PC-3 (cell line): ENCODE data around the gene PDIK1L. TPM values are rescaled to one million over a fixed set of nuclear protein-coding genes. Genes with fewer than 3 reads are reported as not detected.

ENCODE experiments used
- ATAC-seq: fragments of 200-7000 bp; cut with Tn5 transposase; 2 replicates; pipeline ENCODE4 v1.9.1; 2020; ENCODE audit warnings: mild to moderate bottlenecking, moderate library complexity
- BruUV-seq: library from RNA; stranded (reverse); fragments of 400-500 nt; replicated peaks from 2 replicates; lab custom pipeline; 2021; lab: Mats Ljungman, UMichigan
- CTCF ChIA-PET: fragments of 300-600 bp; sonication (Branson Sonifier 250); formaldehyde crosslinking; loops from one replicate; lab custom pipeline; 2022; ENCODE audit warnings: antibody characterized with exemption; lab: Charles Lee
- POLR2A ChIA-PET: fragments of 300-600 bp; sonication (Branson Sonifier 250); formaldehyde crosslinking; loops from one replicate; lab custom pipeline; 2022; ENCODE audit warnings: antibody characterized with exemption; ENCODE audit not compliant: unreplicated experiment; lab: Charles Lee
- DNase-seq: peaks from one replicate; pipeline ENCODE4 v3.0.0-alpha.2; 2015
- H2AFZ ChIP-seq: fragments of 300-600 bp; sonication (generic); 2 replicates; pipeline ENCODE4 v1.6.0; 2016; ENCODE audit warnings: antibody characterized with exemption, low read length
- H3F3A ChIP-seq: fragments of 300-600 bp; sonication (generic); one replicate; pipeline ENCODE4 v1.6.0; 2017; ENCODE audit warnings: antibody characterized with exemption, low read length, control low read depth, mild to moderate bottlenecking; ENCODE audit not compliant: unreplicated experiment
- H3K27ac ChIP-seq: fragments of 300-600 bp; sonication (generic); 2 replicates; pipeline ENCODE4 v1.5.1; 2016; ENCODE audit warnings: mild to moderate bottlenecking, low read length
- H3K27me3 ChIP-seq: fragments of 300-600 bp; sonication (generic); 2 replicates; pipeline ENCODE4 v1.6.1; 2016; ENCODE audit warnings: low read length, mixed read lengths
- H3K36me3 ChIP-seq: fragments of 300-600 bp; sonication (generic); 2 replicates; pipeline ENCODE4 v1.6.1; 2016; ENCODE audit warnings: low read depth, mixed run types, low read length, mixed read lengths
- H3K4me1 ChIP-seq: fragments of 300-600 bp; sonication (generic); 2 replicates; pipeline ENCODE4 v1.5.1; 2016; ENCODE audit warnings: low read length; ENCODE audit not compliant: insufficient read depth
- H3K4me2 ChIP-seq: fragments of 300-600 bp; sonication (generic); 2 replicates; pipeline ENCODE4 v1.6.0; 2016; ENCODE audit warnings: low read length
- H3K4me3 ChIP-seq: fragments of 300-600 bp; sonication (generic); 2 replicates; pipeline ENCODE4 v1.5.1; 2016; ENCODE audit warnings: mild to moderate bottlenecking, low read length, mixed read lengths
- H3K79me2 ChIP-seq: fragments of 300-600 bp; sonication (generic); 2 replicates; pipeline ENCODE4 v1.6.1; 2017; ENCODE audit warnings: low read length, mixed read lengths
- H3K9ac ChIP-seq: fragments of 300-600 bp; sonication (generic); 2 replicates; pipeline ENCODE4 v1.6.0; 2016; ENCODE audit warnings: mild to moderate bottlenecking, low read length
- H3K9me2 ChIP-seq: fragments of 300-600 bp; sonication (generic); replicated peaks from 2 replicates; pipeline ENCODE4 v1.6.1; 2016; ENCODE audit warnings: mixed run types, low read length, mixed read lengths
- H3K9me3 ChIP-seq: fragments of 300-600 bp; sonication (generic); 2 replicates; pipeline ENCODE4 v1.6.1; 2016; ENCODE audit warnings: low read length, mixed read lengths
- H4K20me1 ChIP-seq: fragments of 300-600 bp; sonication (generic); 2 replicates; pipeline ENCODE4 v1.6.1; 2016; ENCODE audit warnings: low read length, mixed read lengths
- CTCF ChIP-seq: fragments of 300-600 bp; sonication (generic); conservative IDR thresholded peaks from 2 replicates; pipeline ENCODE4 v1.5.1; 2017; ENCODE audit warnings: antibody characterized with exemption, low read depth, mild to moderate bottlenecking, low read length
- EZH2 ChIP-seq: fragments of 300-600 bp; sonication (generic); IDR thresholded peaks from one replicate; pipeline ENCODE4 v1.6.1; 2017; ENCODE audit warnings: antibody characterized with exemption, mild to moderate bottlenecking, low read length; ENCODE audit not compliant: unreplicated experiment
- EZH2phosphoT487 ChIP-seq: fragments of 300-600 bp; sonication (generic); IDR thresholded peaks from 2 replicates; pipeline ENCODE4 v1.6.1; 2018; ENCODE audit warnings: mild to moderate bottlenecking, antibody characterized with exemption, low read length, borderline replicate concordance
- intact Hi-C: fragments of 100-400 bp; cut with micrococcal nuclease; formaldehyde crosslinking; loops from 2 replicates; pipeline ENCODE4 v1.9.0; 2023
- total RNA-seq: library from RNA; depleted of rRNA; stranded (reverse); fragments of >200 nt; gene quantifications from 2 replicates; pipeline ENCODE4 v1.2.3, GENCODE V29; 2014

The PDIK1L gene
- total RNA-seq, 1 experiment from 2014 or later = 5.2 TPM

GRCh38 chr1:26125946-26126320 lies 14.3 kb downstream of the PDIK1L start:
- Histone ChIP-seq H3K27ac (peak overlapping the region; percentile 94), H3K79me2 (peaks cover 29% of the 10 kb centered on the region), H3K4me2 (peak overlapping the region; percentile 76), H3K4me3 (peak overlapping the region; percentile 31), H3K27me3 (no peaks in the 10 kb centered on the region), H3K4me1 (peaks cover 69% of the 10 kb centered on the region), H3K9me3 (no peaks in the 10 kb centered on the region), H4K20me1 (no peaks in the 10 kb centered on the region), H3K9ac (peak overlapping the region; percentile 53), H3F3A (peaks cover 17% of the 10 kb centered on the region), H2AFZ (no peak overlapping the region), H3K36me3 (no peaks in the 10 kb centered on the region), H3K9me2 (no peaks in the 10 kb centered on the region)
- intact Hi-C loops = loop anchor here (2.0 kb wide), 1 partner anchor 19 kb away; no protein-coding TSS in a partner anchor
- no peak for TF ChIP-seq EZH2phosphoT487
- TF ChIP-seq EZH2 = no peak
- no peak for TF ChIP-seq CTCF
- ChIA-PET POLR2A (interaction anchor here (0.7 kb wide), 1 partner anchor 249 kb away, joined by 3 read pairs; no protein-coding TSS in a partner anchor), CTCF (interaction anchor here (1.5 kb wide), 1 partner anchor 19 kb away, joined by 5 read pairs; no protein-coding TSS in a partner anchor)
- ATAC-seq (no peak), DNase-seq (no peak)
- BruUV-seq = TSS peak; percentile 76

DNA sequence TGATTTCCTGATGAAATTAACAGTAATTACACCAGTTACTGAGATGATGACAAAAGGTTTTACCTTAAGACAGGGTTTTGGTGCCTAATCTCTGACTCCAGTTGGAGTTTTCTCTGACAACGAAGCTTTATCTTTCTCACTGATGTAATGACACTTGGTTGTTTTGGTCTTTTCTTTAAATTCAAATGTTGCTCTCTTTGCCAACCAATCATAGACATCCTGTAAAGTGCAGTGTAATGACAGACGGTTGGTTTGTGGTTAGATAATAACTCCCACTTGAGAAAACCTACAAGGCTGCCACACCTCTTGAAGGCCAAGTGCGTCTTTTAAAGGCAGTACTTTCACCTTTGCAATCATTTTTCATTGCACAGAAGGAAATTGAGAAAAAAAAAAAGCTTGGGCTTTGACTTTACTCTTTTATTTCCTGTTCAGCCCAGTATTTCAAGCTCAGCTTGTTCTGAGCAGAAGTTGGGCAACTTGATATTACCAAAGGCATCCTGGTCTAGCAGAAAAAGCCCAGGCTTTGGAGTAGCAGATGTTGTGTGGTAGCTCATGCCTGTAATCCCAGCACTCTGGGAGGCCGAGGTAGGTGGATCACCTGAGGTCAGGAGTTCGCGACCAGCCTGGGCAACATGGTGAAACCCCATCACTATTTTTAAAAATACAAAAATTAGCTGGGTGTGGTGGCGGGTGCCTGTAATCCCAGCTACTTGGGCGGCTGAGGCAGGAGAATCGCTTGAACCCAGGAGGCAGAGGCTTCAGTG lies 14.9 kb downstream of the PDIK1L start:
- H3K4me3 ChIP-seq = peak overlapping the region; percentile 31
- CTCF ChIA-PET = interaction anchor here (0.5 to 1.5 kb wide), 6 partner anchors 17 to 570 kb away, joined by 3 to 5 read pairs (median 3); no protein-coding TSS in a partner anchor
- H2AFZ ChIP-seq = no peak overlapping the region
- no TSS peak for BruUV-seq
- H3F3A ChIP-seq = peaks cover 14% of the 10 kb centered on the region
- ATAC-seq = peak; percentile 72
- H3K27ac ChIP-seq = peak overlapping the region; percentile 94
- intact Hi-C loops = loop anchor here (2.0 kb wide), 1 partner anchor 18 kb away; no protein-coding TSS in a partner anchor
- no peaks in the 10 kb centered on the region for H4K20me1 ChIP-seq
- no peaks in the 10 kb centered on the region for H3K36me3 ChIP-seq
- H3K79me2 ChIP-seq = peaks cover 29% of the 10 kb centered on the region
- peak; percentile 92 for DNase-seq
- no peaks in the 10 kb centered on the region for H3K9me3 ChIP-seq
- H3K9me2 ChIP-seq = no peaks in the 10 kb centered on the region
- H3K9ac ChIP-seq = peak overlapping the region; percentile 55
- TF ChIP-seq EZH2phosphoT487 (no peak), EZH2 (no peak), CTCF (no peak)
- peaks cover 63% of the 10 kb centered on the region for H3K4me1 ChIP-seq
- peak overlapping the region; percentile 76 for H3K4me2 ChIP-seq
- no peaks in the 10 kb centered on the region for H3K27me3 ChIP-seq
- POLR2A ChIA-PET = interaction anchor here (0.5 to 0.7 kb wide), 5 partner anchors 12 to 306 kb away, joined by 3 to 8 read pairs (median 3); no protein-coding TSS in a partner anchor
